GM18951 (cell line): ENCODE data around the gene NTPCR.
A peak's percentile ranks its signal among the peaks of the same experiment; 100 is the strongest.

Source experiments
- POLR2A ChIP-seq: IDR thresholded peaks from 4 replicates; pipeline ENCODE4 v1.6.1; 2011; ENCODE audit warnings: mild to moderate bottlenecking; ENCODE audit not compliant: insufficient read length, insufficient read depth; ENCODE audit errors: extremely low read depth
- in situ Hi-C: fragments of 300-500 bp; cut with MboI; formaldehyde crosslinking; loops from one replicate; pipeline ENCODE4 v1.12.0; 2022; ENCODE audit warnings: low sequenced_read_pairs, mixed read lengths, inconsistent platforms; ENCODE audit not compliant: unreplicated experiment

The NTPCR gene

GRCh38 chr1:232942413-232943294 lies 7.8 kb upstream of the NTPCR start:
- TF ChIP-seq POLR2A: no peak
- in situ Hi-C loops: no loop called here

GRCh38 chr1:232943679-232944252 lies 6.6 kb upstream of the NTPCR start:
- TF ChIP-seq POLR2A: no peak
- in situ Hi-C loops: no loop called here

GRCh38 chr1:232944347-232944746 lies 6.1 kb upstream of the NTPCR start:
- TF ChIP-seq POLR2A: no peak
- in situ Hi-C loops: no loop called here

- TF ChIP-seq POLR2A: no peak
- in situ Hi-C loops: no loop called here
Measured at GRCh38 chr1:232949636-232950196, 695 bp upstream of the NTPCR start.

GRCh38 chr1:232951180-232951579 lies 769 bp downstream of the NTPCR start:
- in situ Hi-C loops: no loop called here
- peak; percentile 17 for TF ChIP-seq POLR2A

GRCh38 chr1:232951605-232952004 lies 1.2 kb downstream of the NTPCR start:
- in situ Hi-C loops: no loop called here
- TF ChIP-seq POLR2A: no peak

GRCh38 chr1:232952514-232953499 lies 2.4 kb downstream of the NTPCR start:
- TF ChIP-seq POLR2A: no peak
- in situ Hi-C loops: no loop called here

GRCh38 chr1:232954594-232955365 lies 4.4 kb downstream of the NTPCR start:
- TF ChIP-seq POLR2A: no peak
- in situ Hi-C loops: no loop called here

- in situ Hi-C loops: no loop called here
- TF ChIP-seq POLR2A: no peak
Measured at GRCh38 chr1:232956081-232956480, 5.7 kb downstream of the NTPCR start.

GRCh38 chr1:232958067-232958466 lies 7.7 kb downstream of the NTPCR start:
- no peak for TF ChIP-seq POLR2A
- in situ Hi-C loops: no loop called here

- TF ChIP-seq POLR2A: no peak
- in situ Hi-C loops: no loop called here
Measured at GRCh38 chr1:232962761-232963745, 12.6 kb downstream of the NTPCR start.
